HG03045 (cell line): ENCODE measurements around the gene CNTF.
"Not testable (repeated sequence)": the region's sequence is repeated elsewhere in the genome, so short reads cannot be mapped to it uniquely, and the experiment has no call there.

ENCODE experiments used
- ATAC-seq: cut with Tn5 transposase; IDR thresholded peaks from one replicate; pipeline ENCODE4 v1.9.1; 2021; ENCODE audit warnings: mild to moderate bottlenecking, moderate library complexity; ENCODE audit not compliant: unreplicated experiment

Gene CNTF, protein sequence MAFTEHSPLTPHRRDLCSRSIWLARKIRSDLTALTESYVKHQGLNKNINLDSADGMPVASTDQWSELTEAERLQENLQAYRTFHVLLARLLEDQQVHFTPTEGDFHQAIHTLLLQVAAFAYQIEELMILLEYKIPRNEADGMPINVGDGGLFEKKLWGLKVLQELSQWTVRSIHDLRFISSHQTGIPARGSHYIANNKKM

DNA sequence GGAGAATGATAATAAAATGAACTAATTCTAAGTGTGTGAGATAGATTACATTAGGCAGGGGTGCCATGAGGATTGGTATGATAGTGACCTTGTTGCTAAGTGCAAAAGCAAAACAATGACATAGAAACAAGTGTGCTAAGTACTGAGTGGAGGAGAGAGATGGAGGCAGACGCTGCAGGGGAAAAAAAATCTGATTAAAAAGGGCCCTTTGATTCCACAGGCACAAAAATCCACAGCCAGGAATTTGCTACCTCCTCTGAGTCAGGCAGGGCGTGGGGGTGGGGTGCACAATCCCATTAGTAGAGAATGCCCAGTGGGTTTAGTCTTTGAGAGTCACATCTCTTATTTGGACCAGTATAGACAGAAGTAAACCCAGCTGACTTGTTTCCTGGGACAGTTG lies at the start of gene CNTF:
Gene CNTF (plus strand): TSS at position 322 of the 400 bp plus-strand sequence. CDS start 88 bp downstream, outside the sequence.
- no peak for ATAC-seq

DNA sequence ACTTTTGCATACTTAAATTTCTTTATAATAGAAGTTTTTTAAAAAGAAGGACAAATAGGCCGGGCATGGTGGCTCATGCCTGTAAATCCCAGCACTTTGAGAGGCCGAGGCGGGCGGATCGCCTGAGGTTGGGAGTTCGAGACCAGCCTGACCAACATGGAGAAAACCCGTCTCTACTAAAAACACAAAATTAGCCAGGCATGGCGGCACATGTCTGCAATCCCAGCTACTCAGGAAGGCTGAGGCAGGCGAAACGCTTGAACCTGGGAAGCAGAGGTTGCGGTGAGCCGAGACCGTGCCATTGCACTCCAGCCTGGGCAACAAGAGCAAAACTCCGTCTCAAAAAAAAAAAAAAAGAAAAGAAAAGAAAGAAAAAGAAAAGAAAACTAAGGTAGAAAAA lies 49.6 kb upstream of the CNTF start:
- not testable (repeated sequence) for ATAC-seq

DNA sequence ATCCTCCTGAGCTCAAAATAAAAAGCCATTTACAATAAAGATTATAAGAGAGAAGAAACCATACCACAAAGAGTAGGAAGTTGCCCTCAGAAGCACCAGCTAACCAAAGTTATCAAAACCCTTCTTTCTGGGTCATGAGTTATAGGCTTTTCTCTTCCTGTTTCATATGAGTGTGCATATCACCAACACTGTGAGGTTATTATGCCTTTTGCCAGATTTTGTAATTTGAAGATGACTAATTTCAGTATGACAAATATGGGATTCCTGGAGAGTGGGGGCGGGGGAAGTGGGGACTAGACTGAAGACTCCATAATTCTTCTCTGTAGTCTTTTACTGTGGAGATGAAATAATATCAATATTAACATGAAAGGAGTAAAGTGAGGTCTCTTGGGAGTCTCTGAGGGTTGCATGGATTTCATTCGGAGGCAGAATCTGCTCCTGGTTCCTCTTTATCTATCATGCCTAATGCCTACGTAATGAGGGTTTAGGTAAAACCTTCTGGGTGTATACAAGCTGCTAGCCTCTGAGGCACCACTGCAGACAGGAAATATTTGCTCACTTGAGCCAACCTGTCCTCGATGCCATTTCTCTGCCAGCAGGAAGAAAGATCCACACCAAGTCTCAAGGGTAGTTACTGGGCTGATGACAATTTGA lies 48.9 kb upstream of the CNTF start:
- ATAC-seq: no peak

DNA sequence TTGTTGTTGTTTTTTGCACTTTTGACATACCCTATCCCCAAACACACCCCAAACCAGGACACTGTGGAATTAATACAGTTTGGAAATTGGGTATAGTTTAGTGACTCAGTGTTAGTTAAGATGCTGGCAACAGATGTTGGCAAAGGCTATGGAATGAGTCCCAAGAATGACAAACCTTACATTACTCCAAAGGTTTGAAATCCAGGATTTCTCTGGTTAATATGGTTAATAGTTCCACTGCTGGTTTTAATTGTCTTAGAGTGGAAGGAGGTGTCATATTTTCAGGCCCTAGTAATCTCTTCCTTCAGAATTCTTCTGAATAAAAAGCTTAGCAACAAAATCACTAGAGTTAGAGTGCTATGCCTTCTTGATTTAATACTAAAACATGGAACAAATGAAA lies 47.6 kb upstream of the CNTF start:
- ATAC-seq: no peak

DNA sequence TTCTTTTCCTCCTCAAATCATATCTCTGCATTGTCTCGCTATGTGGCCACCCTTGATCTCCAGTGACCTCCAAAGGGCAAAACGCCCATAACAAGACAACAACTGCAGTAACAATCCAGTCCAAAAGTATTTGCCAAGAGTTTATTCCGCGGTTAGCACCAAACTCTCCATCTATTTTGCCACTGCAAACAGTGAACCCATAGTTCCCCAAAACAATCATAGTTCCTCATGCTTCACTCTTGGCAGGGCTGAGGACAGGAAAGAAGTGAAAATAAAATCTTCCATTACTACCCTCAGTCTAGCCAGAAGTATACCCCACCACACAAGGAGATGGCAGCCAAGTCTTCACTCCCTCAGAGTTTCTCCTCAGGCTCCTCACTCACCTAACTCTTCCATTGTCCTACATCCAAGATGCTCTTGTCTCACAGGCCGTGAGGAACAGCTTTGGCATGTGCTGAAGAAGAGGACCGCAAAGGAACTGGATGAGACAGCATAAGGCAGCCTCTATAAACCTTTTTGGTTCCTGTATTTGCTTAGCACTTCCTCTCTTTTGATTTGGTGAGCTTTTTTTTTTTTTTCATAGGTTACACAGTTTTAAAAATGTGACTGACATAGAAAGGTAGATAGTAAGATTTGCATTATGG lies 47.0 kb upstream of the CNTF start, which contains the start of gene LPXN:
Gene LPXN (minus strand): TSS at position 480 of the 644 bp plus-strand sequence. CDS start 84 bp downstream, at position 396.
- ATAC-seq: no peak

DNA sequence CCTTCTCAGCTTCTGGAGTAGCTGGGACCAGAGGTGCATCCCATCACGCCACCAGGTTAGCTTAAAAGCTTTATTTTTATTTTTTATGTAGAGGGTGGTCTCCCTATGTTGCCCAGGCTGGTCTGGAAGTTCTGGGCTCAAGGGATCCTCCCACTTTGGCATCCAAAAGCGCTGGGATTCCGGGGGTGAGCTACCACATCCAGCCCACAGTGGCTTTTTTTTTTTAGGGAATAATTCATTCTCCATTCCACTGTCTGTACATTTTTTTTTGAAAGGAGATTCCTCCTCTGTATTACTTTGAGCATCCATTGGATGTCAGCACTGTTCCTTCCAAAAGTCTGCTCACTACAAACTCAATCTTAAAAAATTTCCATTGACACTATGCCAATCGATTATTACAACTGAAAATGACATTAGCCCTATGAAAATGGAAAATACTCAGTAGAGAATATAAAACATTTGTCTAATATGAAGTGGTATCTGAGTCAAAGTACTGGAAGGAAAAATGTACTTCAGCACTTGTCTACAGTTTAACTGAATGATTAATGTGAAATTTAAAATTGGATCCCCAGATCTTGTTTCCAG lies 45.5 kb upstream of the CNTF start:
- ATAC-seq: no peak

DNA sequence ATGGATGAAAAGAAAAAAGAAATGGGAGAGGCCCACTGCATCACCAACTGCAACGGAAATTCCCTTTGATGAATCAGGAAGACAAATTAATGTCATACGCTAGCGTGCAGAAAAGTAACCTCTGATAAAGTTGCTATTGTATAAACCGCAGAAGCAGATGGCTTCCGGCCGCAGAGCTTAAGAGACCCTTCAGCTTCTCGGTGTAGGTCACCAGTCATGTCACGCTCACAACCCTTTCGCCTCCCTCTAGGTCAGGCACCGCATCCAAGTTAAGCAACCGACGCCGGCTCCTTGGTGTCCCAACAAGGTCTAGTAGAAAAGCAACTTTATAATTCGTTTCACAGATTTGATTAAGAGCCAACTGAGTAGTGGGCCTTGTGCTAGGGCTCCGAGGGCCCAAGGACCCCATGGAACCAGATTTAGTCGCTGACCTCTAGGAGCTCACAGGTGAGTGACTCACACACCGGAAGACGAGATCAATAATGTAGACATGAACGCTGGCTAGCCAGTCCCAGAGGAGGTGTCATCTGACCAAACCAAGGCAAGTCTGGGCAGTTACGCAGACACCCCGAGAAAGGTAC lies 44.8 kb upstream of the CNTF start:
- peak; percentile 44 for ATAC-seq

DNA sequence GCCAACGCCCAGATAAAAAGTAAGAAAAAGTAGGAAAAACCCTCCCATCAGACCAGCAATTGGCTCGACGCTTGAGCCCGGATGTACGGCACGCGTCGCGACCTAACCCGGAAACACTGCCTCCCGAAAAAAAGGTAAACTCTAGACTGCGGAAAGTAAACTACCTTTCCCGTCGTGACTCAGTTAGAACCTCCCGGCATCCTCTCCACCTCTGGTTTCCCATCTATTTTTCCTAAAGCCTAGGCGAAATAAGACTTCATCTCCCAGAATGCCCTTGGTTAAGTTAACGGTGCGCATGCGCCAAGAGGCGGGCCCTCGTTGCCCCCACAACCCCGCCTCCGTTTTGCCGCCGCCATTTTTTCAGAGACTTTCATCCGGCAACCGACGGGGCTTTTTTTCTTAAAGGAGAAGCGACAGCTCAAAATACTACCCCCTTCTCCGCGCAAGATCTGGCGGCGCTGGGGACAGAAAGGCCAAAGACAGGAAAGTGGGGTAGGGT lies 44.3 kb upstream of the CNTF start:
- peak; percentile 42 for ATAC-seq

DNA sequence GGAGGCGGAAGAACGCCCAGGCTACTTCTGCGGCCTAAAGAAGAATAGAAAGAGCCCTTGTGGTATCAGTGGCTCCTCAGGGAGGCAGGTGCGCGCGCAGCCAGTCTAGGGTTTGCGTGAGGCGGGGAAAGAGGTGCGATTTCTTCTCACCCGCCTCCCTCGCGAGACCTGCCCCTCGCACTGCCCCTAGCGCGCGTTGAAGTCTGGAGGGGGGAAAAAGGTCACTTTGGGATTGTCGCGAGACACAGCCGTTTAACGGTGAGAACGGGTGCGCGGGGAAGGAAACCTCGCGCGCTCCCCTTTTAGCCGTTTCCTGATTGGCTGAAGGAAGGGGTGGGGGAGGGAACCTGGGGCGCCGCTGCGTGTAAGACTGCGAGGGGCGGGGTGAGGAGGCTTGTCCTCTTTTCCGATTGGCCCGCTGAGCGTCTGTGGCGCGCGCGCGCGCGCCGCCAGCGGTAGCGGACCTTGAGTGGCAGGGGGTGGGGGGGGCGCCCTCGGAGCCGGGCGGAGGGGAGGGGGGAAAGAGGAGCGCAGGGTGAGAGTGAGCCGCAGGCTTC lies 43.8 kb upstream of the CNTF start, which contains the start of gene ZFP91:
Gene ZFP91 (plus strand): TSS at position 429 of the 557 bp plus-strand sequence. CDS start 219 bp downstream, outside the sequence.
- ATAC-seq: peak; percentile 36

DNA sequence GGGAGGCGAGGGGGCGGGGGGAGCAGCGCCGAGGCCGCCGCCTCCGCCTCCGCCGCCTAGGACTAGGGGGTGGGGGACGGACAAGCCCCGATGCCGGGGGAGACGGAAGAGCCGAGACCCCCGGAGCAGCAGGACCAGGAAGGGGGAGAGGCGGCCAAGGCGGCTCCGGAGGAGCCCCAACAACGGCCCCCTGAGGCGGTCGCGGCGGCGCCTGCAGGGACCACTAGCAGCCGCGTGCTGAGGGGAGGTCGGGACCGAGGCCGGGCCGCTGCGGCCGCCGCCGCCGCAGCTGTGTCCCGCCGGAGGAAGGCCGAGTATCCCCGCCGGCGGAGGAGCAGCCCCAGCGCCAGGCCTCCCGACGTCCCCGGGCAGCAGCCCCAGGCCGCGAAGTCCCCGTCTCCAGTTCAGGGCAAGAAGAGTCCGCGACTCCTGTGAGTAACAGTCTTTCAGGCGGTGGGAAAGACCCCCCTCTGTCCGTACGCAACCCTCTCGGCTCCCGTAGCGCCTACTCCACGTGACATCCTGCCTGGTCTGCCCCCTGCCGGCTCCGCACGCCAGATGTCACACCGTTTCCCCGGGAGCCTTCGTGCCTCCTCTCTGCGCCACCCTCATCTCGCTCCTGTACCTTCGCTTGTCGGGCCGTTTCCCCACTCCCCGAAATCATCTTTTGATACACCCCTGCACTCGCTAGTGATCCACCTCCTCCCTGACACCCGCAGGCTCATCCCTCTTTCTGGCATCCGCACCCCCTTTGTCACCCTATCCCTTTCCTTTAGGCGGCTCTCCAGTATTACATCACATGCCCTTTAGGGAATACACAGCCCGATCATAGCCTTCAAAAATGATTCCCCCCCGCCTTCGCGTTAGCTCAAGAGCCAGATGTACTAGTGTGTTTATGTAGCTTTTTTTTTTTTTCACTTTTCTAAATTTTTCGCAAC lies 43.0 kb upstream of the CNTF start:
- ATAC-seq: peak; percentile 51

DNA sequence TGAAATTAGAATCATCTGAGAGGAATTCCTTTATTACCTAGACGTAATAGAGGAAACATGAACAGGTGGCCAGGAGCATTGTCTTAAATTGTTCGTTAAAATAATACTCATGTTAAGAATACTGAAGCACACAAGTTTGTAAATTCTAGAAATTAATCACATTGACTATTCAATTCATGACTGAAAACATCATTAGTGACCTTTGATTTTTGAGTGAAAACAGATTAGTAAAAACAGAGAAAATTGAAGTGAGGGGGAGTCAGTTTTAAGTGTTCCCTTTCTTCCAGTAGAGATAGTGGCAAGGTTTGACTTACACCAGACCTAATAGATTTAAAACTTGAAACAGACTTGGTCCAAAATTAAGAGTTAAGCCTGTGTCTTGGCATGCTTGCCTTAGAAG lies 42.2 kb upstream of the CNTF start:
- ATAC-seq: no peak

DNA sequence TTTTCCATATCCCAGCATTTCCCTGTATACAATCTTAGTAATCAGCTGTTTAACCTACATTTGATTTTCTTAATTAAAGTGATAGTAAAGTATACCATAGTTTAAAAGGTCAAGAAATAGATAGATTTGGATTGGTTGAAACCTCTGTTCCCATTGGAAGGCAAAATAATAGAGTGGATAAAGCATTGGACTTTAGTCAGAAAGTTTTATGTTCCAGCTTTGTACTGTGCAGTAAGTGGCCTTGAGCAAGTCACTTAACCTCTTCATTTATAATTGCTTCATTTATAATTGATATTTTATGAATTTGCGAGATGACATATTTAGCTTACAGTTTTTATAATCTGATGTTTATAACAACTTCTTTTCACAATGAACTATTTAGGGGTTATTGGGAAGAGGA lies 40.0 kb upstream of the CNTF start:
- no peak for ATAC-seq

DNA sequence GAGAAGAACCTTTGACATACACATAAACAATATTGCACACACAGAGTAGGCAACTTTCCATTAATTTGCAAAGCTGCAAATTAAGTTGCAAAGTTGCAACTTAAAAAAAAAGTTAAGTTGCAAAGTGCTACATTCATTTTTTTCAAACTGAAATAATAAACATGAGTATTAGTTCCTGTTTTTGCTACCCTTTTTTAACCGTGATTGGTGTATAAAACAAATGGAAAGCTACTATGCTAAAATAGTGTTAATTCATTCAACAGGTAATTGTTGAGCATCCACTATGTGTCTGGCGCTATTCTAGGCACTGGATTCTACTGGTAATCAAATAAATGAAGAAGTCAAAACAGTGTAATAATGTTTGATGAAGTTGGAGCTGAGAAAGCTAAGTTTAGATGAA lies 35.5 kb upstream of the CNTF start:
- no peak for ATAC-seq

DNA sequence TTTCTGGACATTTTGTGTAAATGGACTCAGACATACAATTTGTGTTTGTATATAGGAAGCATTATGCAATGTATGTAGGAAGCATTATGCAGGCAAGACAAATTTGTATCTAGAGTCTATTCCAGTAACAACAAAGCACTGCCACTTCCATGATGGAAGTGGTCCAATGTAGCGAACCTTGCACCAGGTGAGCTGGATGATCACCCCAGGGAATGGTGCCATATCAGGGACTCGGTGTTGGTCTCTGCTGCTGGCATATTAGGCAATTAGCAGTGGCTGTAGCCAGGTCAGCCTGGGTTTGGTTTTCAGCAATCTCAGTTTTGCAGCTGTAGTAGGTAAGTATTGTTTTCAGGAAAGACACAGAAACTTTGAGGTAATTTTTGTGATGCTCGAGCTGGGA lies 30.8 kb upstream of the CNTF start:
- no peak for ATAC-seq

DNA sequence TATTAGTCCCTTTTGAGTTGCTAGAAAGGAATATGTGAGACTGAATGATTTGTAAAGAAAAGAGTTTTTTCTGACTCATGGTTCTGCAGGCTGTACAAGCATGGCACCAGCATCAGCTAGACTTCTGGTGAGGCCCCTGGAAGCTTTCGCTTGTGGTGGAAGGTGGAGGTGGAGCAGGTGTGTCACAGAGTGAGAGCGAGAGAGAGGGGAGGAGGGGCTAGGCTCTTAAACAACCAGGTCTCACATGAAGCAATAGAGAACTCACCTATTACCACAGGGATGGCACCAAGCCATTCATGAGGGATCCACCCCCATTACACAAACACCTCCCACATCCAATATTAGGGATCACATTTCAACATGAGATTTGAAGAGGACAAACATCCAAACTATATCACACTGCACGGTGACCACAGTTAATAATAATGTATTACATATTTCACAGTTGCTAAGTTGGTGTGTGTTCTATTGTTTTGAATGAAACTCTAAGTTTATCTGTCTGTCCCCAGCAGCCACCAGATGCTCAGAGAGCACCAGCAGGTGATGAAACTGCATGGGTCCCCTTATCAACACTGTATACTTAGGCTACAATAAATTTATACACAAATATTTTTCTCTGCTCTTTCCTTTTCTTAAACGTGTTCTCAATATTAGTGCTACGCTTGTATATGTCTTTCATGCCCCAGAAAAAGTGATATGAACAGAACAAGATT lies 29.5 kb upstream of the CNTF start:
- no peak for ATAC-seq

DNA sequence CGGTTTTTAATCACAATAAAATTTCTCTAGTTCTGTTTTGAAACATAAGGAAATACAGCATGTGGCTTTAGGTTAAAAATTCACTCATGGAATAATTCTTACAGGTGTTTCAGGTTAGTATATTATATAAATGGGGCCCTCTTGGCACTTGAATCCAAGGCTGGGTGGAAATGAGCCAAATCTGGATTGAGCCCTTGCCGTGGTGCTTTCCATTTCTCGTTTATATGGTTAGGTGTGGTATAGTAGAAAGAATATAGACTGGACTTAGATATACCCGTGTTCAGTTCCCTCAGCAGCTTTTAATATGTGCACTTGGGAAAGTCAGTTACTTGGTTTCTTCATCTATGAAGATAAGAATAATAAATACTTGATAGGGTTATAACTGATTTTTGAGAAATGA lies 27.6 kb upstream of the CNTF start:
- no peak for ATAC-seq

DNA sequence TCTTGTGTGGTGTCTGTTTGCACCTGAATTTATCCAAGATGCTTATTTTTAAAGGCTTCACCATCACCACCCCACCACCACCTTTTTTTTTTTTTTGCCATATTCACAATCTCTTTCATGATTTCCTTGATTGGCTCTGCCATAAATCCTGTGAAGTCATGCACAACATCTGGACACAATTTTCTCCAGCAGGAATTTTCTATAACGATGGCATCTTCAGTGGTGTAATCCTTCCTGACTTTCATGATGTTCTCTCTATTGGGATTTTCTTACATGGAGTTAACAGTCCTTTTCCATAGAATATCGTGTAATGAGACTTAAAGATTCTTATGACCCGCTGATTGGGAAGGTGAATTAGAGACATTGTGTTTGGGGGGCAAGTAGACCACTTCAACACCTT lies 25.8 kb upstream of the CNTF start:
- no peak for ATAC-seq

DNA sequence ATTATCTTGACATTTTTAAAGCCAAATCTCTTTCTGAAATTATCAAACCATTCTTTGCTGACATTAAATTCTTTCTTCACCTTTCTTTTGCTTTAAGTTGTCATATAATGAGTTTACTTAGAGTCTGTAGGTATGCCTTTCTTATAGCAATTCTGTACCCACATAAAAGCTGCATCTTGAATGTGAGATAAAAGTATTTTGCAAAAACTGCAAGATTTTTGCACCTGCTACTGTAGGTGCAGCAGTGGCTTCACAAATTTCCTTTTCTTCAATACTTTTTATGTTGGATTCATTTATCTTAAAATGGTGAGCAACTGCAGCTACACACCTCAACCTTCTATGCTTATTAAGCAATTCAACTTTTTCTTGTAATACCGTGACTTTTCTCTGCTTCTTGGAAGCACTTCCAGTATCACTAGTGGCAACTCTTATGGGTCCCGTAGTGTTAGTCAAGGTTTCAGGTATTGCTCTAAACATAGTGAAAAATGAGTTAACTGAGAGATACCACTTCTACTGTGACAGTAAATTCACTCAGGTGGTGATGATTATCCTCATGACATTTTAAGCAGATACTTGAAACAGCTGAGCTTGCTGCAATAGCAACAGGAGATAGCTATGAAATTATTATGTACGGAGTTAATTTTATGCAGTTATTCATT lies 24.9 kb upstream of the CNTF start:
- no peak for ATAC-seq

DNA sequence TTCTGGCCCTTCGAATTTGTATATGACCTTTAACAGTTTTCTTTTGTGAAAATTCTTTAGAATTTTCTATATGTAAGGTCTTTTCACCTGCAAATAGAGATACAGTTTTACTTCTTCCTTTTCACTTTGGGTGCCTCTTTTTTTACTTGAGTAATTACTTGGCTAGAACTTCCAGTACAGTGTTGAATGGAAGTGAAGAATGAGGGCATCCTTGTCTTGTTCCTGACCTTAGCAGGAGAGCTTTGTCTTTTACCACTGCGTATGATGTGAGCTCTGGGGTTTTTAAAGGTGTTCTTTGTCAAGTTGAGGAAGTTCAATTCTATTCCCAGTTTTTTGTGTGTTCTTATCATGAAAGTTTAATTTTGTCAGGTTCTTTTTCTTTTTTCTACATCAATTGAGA lies 22.0 kb upstream of the CNTF start:
- no peak for ATAC-seq
